Neural progenitor cell (in vitro differentiated cells): ENCODE results near the gene PRSS50. TPM values are rescaled to one million over a fixed set of nuclear protein-coding genes. Genes with fewer than 3 reads are reported as not detected.
A peak's percentile ranks its signal among the peaks of the same experiment; 100 is the strongest.

ENCODE experiments used
- DNase-seq: peaks from one replicate; pipeline ENCODE4 v3.0.0-alpha.2; 2016; ENCODE audit warnings: low spot score
- H2AFZ ChIP-seq: fragments of 200-600 bp; sonication (generic); replicated peaks from 2 replicates; pipeline ENCODE4 v1.6.1; 2016; ENCODE audit warnings: antibody characterized with exemption
- H3F3A ChIP-seq: fragments of 200-600 bp; sonication (generic); 2 replicates; pipeline ENCODE4 v1.6.1; 2016; ENCODE audit warnings: antibody characterized with exemption, low read depth
- H3K27ac ChIP-seq: fragments of 200-600 bp; sonication (generic); 2 replicates; pipeline ENCODE4 v1.5.1; 2016; ENCODE audit warnings: mild to moderate bottlenecking
- H3K27me3 ChIP-seq: fragments of 200-600 bp; sonication (generic); 2 replicates; pipeline ENCODE4 v1.6.1; 2016; ENCODE audit warnings: mild to moderate bottlenecking, moderate library complexity
- H3K36me3 ChIP-seq: fragments of 200-600 bp; sonication (generic); 2 replicates; pipeline ENCODE4 v1.5.1; 2016
- H3K4me1 ChIP-seq: fragments of 200-600 bp; sonication (generic); 2 replicates; pipeline ENCODE4 v1.6.1; 2016; ENCODE audit warnings: mixed run types
- H3K4me2 ChIP-seq: fragments of 200-600 bp; sonication (generic); 2 replicates; pipeline ENCODE4 v1.6.1; 2016
- H3K4me3 ChIP-seq: fragments of 200-600 bp; sonication (generic); 2 replicates; pipeline ENCODE4 v1.5.1; 2016
- H3K79me2 ChIP-seq: fragments of 200-600 bp; sonication (generic); 2 replicates; pipeline ENCODE4 v1.6.1; 2016; ENCODE audit warnings: low read depth
- H3K9ac ChIP-seq: fragments of 200-600 bp; sonication (generic); 2 replicates; pipeline ENCODE4 v1.6.1; 2016
- H3K9me3 ChIP-seq: fragments of 200-600 bp; sonication (generic); 2 replicates; pipeline ENCODE4 v1.5.1; 2016; ENCODE audit warnings: low read depth
- H4K20me1 ChIP-seq: fragments of 200-600 bp; sonication (generic); 2 replicates; pipeline ENCODE4 v1.6.1; 2016; ENCODE audit warnings: low read depth
- H3K27ac Mint-ChIP-seq: 3 replicates; pipeline ENCODE4 v1.8.0; 2021; ENCODE audit warnings: mixed read lengths
- H3K27me3 Mint-ChIP-seq: 2 replicates; pipeline ENCODE4 v1.8.0; 2022; ENCODE audit warnings: low read depth, mild to moderate bottlenecking, inconsistent platforms, moderate library complexity, mixed read lengths; ENCODE audit not compliant: insufficient read depth
- H3K36me3 Mint-ChIP-seq: 3 replicates; pipeline ENCODE4 v1.8.0; 2021; ENCODE audit warnings: mixed read lengths
- H3K4me1 Mint-ChIP-seq: 3 replicates; pipeline ENCODE4 v1.8.0; 2021; ENCODE audit warnings: mixed read lengths
- H3K4me3 Mint-ChIP-seq: 3 replicates; pipeline ENCODE4 v1.8.0; 2021; ENCODE audit warnings: mild to moderate bottlenecking, moderate library complexity, mixed read lengths
- H3K9me3 Mint-ChIP-seq: 3 replicates; pipeline ENCODE4 v1.8.0; 2020; ENCODE audit warnings: mixed read lengths
- CTCF ChIP-seq: fragments of 200-600 bp; sonication (generic); IDR thresholded peaks from 2 replicates; pipeline ENCODE4 v1.5.1; 2017; ENCODE audit warnings: antibody characterized with exemption, mild to moderate bottlenecking
- EZH2 ChIP-seq: fragments of 200-600 bp; sonication (generic); IDR thresholded peaks from 2 replicates; pipeline ENCODE4 v1.6.1; 2017; ENCODE audit warnings: antibody characterized with exemption, mild to moderate bottlenecking, moderate library complexity
- EZH2phosphoT487 ChIP-seq: fragments of 200-600 bp; sonication (generic); IDR thresholded peaks from 2 replicates; pipeline ENCODE4 v1.6.1; 2017; ENCODE audit warnings: antibody characterized with exemption
- total RNA-seq: library from RNA; depleted of rRNA; stranded (reverse); fragments of >200 nt; gene quantifications from 2 replicates; pipeline ENCODE4 v1.2.3, GENCODE V29; 2015; ENCODE audit warnings: low replicate concordance

Gene PRSS50
- total RNA-seq, 1 donor from 2014 or later, result 0.28 TPM

- Histone ChIP-seq H3K27me3 (no peaks in the 10 kb centered on the region), H3K4me1 (no peaks in the 10 kb centered on the region), H3F3A (no peaks in the 10 kb centered on the region), H3K9ac (no peak overlapping the region), H4K20me1 (no peaks in the 10 kb centered on the region), H3K4me2 (no peak overlapping the region), H3K36me3 (no peaks in the 10 kb centered on the region), H2AFZ (no peak overlapping the region), H3K79me2 (no peaks in the 10 kb centered on the region), H3K27ac (no peak overlapping the region), H3K4me3 (no peak overlapping the region), H3K9me3 (no peaks in the 10 kb centered on the region)
- no peak for DNase-seq
- H3K27me3 Mint-ChIP-seq, result peaks cover 5% of the 10 kb centered on the region
- no peak for TF ChIP-seq EZH2
- TF ChIP-seq EZH2phosphoT487, result no peak
- TF ChIP-seq CTCF, result no peak
- no peaks in the 10 kb centered on the region for H3K36me3 Mint-ChIP-seq
- no peak overlapping the region for H3K27ac Mint-ChIP-seq
- H3K9me3 Mint-ChIP-seq, result no peaks in the 10 kb centered on the region
- no peak overlapping the region for H3K4me3 Mint-ChIP-seq
- H3K4me1 Mint-ChIP-seq, result peaks cover 17% of the 10 kb centered on the region
Observed at GRCh38 chr3:46675426-46675825, 42.2 kb downstream of the PRSS50 start.

GRCh38 chr3:46674031-46674845, 43.4 kb downstream of the PRSS50 start:
- H3K27ac ChIP-seq, result no peak overlapping the region
- Mint-ChIP-seq H3K27me3 (peaks cover 5% of the 10 kb centered on the region), H3K4me1 (peaks cover 14% of the 10 kb centered on the region), H3K36me3 (no peaks in the 10 kb centered on the region), H3K9me3 (no peaks in the 10 kb centered on the region), H3K27ac (no peak overlapping the region), H3K4me3 (no peak overlapping the region)
- no peaks in the 10 kb centered on the region for H3K4me1 ChIP-seq
- H3K36me3 ChIP-seq, result no peaks in the 10 kb centered on the region
- TF ChIP-seq EZH2, result no peak
- TF ChIP-seq EZH2phosphoT487, result no peak
- peak; percentile 21 for TF ChIP-seq CTCF
- no peak overlapping the region for H3K4me2 ChIP-seq
- H3K27me3 ChIP-seq, result no peaks in the 10 kb centered on the region
- H3K79me2 ChIP-seq, result no peaks in the 10 kb centered on the region
- H2AFZ ChIP-seq, result no peak overlapping the region
- DNase-seq, result no peak
- H3F3A ChIP-seq, result no peaks in the 10 kb centered on the region
- no peaks in the 10 kb centered on the region for H3K9me3 ChIP-seq
- no peaks in the 10 kb centered on the region for H4K20me1 ChIP-seq
- no peak overlapping the region for H3K4me3 ChIP-seq
- H3K9ac ChIP-seq, result no peak overlapping the region

- H3K4me3 ChIP-seq, result no peak overlapping the region
- H3K27ac ChIP-seq, result no peak overlapping the region
- no peak for TF ChIP-seq CTCF
- no peak for TF ChIP-seq EZH2
- no peak for TF ChIP-seq EZH2phosphoT487
- no peaks in the 10 kb centered on the region for H3K27me3 ChIP-seq
- H2AFZ ChIP-seq, result no peak overlapping the region
- H4K20me1 ChIP-seq, result no peaks in the 10 kb centered on the region
- no peaks in the 10 kb centered on the region for H3K9me3 ChIP-seq
- no peaks in the 10 kb centered on the region for H3K36me3 ChIP-seq
- DNase-seq, result no peak
- no peaks in the 10 kb centered on the region for H3K4me1 ChIP-seq
- no peaks in the 10 kb centered on the region for H3F3A ChIP-seq
- Mint-ChIP-seq H3K4me3 (no peak overlapping the region), H3K27me3 (peaks cover 5% of the 10 kb centered on the region), H3K36me3 (no peaks in the 10 kb centered on the region), H3K4me1 (peaks cover 14% of the 10 kb centered on the region), H3K9me3 (no peaks in the 10 kb centered on the region), H3K27ac (peak overlapping the region; percentile 86)
- no peak overlapping the region for H3K9ac ChIP-seq
- H3K79me2 ChIP-seq, result no peaks in the 10 kb centered on the region
- H3K4me2 ChIP-seq, result no peak overlapping the region
Observed at GRCh38 chr3:46673151-46674030, 44.3 kb downstream of the PRSS50 start.
